Measurements from ENCODE around the gene AKAP13.
A peak's percentile ranks its signal among the peaks of the same experiment; 100 is the strongest.

AKAP13 gene

GRCh38 chr15:85706779-85707518 lies 326.5 kb downstream of the AKAP13 start:
- no peak for DNase-seq (ENCODE audit: low spot score)

GRCh38 chr15:85707519-85708338 lies 327.3 kb downstream of the AKAP13 start:
- DNase-seq (ENCODE audit: low spot score): peak; percentile 28

GRCh38 chr15:85708402-85708941 lies 328.1 kb downstream of the AKAP13 start:
- no peak for DNase-seq (ENCODE audit: low spot score)

- no peak for DNase-seq (ENCODE audit: low spot score)
Measured at GRCh38 chr15:85709250-85709649, 328.8 kb downstream of the AKAP13 start.

- DNase-seq (ENCODE audit: low spot score): no peak
Measured at GRCh38 chr15:85710340-85710842, 330.0 kb downstream of the AKAP13 start.

GRCh38 chr15:85711580-85712192 lies 331.3 kb downstream of the AKAP13 start:
- no peak for DNase-seq (ENCODE audit: low spot score)

GRCh38 chr15:85716261-85716660 lies 335.9 kb downstream of the AKAP13 start:
- no peak for DNase-seq (ENCODE audit: low spot score)

GRCh38 chr15:85717212-85717611 lies 336.8 kb downstream of the AKAP13 start:
- DNase-seq (ENCODE audit: low spot score): no peak

- DNase-seq (ENCODE audit: low spot score): no peak
Measured at GRCh38 chr15:85718271-85718971, 338.0 kb downstream of the AKAP13 start.

GRCh38 chr15:85718981-85719380 lies 338.6 kb downstream of the AKAP13 start:
- no peak for DNase-seq (ENCODE audit: low spot score)

- DNase-seq (ENCODE audit: low spot score): no peak
Measured at GRCh38 chr15:85722374-85723152, 342.2 kb downstream of the AKAP13 start.

GRCh38 chr15:85723960-85724945 lies 343.9 kb downstream of the AKAP13 start:
- no peak for DNase-seq (ENCODE audit: low spot score)

- no peak for DNase-seq (ENCODE audit: low spot score)
Measured at GRCh38 chr15:85725019-85725418, 344.6 kb downstream of the AKAP13 start.

GRCh38 chr15:85725564-85725963 lies 345.2 kb downstream of the AKAP13 start:
- no peak for DNase-seq (ENCODE audit: low spot score)

GRCh38 chr15:85726454-85726853 lies 346.1 kb downstream of the AKAP13 start:
- DNase-seq (ENCODE audit: low spot score): no peak

- DNase-seq (ENCODE audit: low spot score): no peak
Measured at GRCh38 chr15:85727068-85727467, 346.7 kb downstream of the AKAP13 start.

- peak; percentile 57 for DNase-seq (ENCODE audit: low spot score)
Measured at GRCh38 chr15:85730001-85730820, 349.8 kb downstream of the AKAP13 start.

- no peak for DNase-seq (ENCODE audit: low spot score)
Measured at GRCh38 chr15:85733416-85733815, 353.0 kb downstream of the AKAP13 start.

GRCh38 chr15:85737061-85737460 lies 356.7 kb downstream of the AKAP13 start:
- no peak for DNase-seq (ENCODE audit: low spot score)

All from hepatic stellate cell (primary cell).